Fibroblast of the conjunctiva (primary cell): ENCODE data around the gene ASTN1.
A peak's percentile ranks its signal among the peaks of the same experiment; 100 is the strongest.

Experiments used
- DNase-seq: peaks from one replicate; pipeline ENCODE4 v3.0.0-alpha.2; 2010; ENCODE audit warnings: low read depth

ASTN1 gene

DNA sequence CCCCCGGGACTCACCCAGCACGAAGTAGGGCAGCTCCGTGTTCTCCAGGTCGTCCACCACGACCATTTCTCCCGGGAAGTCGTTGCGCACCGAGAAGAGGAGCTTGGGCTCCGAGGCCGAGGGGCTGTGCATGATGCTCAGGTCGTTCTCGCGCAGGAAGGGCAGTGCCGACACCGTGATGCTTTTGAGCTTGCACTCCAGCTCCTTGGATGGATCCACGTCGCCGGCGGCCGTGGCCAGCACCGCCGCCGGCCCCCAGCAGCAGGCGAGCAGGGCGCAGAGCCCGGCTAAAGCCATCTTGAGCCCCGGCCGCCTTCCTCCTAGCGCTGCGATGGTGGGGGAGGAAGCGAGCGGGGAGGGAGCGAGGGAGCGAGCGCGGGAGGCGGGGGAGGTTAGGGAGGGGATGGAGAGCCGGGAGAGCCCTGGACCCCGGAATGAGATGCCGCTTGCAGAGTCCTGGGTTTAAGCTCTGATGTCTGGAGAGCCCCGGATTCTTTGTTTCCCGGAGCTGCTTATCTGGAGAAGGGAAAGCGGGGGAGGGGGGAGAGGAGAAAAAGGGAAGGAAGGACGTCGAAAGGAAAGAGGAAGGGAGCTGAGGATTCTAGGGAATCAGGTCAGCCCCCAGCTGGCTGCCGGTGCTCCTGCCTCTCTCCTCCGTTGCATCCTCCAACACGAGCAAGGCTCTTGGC lies at the start of gene ASTN1:
Gene ASTN1 (minus strand): TSS at position 333 of the 689 bp plus-strand sequence. CDS start 36 bp downstream, at position 297.
- DNase-seq, result no peak

DNA sequence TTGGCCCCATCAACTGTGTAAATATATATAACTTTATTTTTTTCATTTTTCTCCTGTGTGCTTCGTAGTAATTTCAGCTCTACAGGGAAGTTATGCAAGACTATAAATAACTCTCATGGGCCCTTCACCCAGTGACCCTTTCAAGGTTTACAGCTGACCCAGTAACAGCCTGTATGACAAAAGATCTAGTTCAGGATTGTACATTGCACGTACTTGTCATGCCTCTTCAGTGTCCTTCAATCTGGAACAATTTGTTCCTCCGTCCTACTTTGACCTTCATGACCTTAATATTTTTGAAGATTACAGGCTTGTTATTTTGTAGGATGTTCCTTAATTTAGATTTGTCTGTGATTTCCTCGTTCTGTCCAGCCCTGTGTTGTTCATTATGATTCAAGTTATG lies 46.7 kb upstream of the ASTN1 start:
- DNase-seq, result no peak

DNA sequence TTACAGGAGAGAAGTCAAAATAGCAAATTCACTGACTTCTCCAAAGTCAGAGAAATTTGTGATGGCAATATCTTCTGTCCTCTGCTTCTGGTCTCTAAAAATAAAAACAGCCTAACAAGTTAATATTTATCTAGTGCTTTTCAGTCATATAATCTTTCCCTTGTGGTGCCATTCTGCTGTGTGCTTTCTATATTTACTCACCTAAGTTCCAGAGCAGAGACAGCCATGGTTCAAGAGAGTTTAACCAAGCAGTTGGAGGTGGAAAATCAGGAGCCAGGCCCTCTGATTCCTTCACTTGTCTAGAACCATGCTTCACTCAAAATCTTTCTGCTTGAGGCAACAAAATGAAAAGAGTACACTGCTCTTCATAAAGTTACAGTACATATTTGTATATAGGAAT lies 45.6 kb upstream of the ASTN1 start:
- DNase-seq, result no peak

DNA sequence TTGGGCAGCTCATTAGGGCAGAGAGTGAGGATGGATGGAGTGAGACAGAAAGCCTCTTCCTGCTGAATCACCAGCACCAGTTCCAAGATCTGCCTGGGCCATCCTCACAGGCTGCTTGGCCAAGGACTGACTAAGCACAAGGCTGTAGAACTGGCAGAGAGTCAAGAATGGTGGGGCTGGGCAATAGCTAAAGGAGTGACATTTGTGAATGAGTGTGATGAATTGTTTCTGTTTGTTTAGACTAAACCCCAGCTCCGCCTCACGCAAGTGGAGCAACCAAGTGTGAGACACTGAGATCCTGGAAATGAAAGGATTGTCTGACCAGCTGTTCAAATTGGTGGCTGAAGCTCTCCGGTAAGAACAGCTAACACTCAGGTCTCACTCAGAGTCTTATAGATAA lies 44.8 kb upstream of the ASTN1 start:
- peak; percentile 98 for DNase-seq

DNA sequence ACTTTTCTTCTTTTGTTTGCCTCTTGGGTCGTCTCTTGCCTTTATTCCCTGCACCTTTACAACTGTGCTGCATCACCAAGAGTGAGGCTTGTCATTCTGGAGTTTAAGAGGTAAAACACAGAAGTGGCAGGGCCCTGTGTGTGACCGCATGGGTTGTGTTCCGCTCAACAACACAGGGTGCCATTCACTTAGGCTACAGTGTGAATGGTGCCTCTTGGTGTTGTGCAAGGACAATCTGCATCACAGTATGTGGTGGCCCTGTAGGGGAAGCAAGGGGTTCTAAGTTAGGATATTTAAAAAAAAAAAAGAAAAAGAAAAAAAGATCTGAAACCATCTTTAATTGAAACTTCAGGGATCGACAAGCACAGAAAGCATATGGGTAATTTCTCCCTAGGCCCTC lies 44.4 kb upstream of the ASTN1 start:
- no peak for DNase-seq

DNA sequence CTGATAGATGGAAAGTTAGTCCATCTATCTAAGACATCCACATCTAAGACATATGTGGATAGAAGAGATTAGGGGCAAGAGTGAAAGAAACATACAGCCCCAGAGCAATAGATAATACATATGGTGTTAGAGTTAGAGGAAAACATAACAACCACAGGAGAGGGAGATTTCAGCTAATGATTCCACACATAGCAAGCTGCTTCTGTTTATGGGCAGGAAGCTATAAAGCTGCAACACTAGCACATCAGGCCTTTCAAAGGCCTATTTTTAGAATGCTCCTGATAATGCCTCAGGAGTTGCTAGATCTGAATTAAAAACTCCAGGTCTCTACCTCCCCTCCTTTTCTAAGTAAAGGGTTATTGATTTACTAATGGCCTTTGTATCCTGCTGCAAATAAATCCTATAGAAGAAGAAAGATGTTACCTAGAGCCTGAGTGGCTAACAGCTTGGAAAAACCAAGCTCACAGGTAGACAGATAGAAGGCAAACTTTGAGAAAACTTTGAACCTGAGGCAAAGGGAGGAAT lies 42.4 kb upstream of the ASTN1 start:
- no peak for DNase-seq

DNA sequence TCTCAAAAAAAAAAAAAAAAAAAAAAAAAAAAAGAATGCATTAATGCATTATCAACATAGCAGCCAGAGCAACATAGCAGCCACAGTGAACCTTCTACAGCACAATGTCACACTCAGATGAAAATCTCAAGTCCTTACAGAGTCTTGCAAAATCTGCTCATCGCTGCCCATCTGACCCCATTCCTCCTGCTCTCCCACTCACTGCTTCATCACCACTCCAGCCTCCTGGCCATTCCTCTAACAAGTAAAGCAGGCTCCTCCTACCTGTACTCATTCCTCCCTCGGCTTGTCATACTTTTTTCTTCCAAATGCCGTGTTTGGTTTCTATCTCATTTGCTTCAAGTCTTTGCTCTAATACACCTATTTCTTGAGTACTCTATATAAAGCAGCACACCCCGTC lies 35.8 kb upstream of the ASTN1 start:
- no peak for DNase-seq

DNA sequence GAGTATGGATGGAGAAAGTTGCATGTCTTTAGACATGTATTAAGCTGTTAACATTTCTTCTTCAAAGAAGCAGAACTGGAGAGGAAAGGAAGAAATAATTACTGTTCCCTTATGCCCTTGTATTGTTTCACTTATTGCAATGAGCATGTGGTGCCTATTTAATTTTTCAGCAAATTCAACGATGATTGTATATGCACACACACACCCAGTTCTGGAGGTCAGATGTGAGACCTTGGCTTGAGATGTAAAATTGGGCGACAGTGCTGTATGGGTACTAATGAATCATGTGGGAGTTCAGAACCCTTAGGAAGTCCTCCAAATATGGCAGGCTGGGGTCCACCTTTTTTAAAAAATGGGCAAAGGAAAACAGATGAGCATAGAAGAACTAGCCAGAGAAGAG lies 33.7 kb upstream of the ASTN1 start:
- DNase-seq, result no peak

DNA sequence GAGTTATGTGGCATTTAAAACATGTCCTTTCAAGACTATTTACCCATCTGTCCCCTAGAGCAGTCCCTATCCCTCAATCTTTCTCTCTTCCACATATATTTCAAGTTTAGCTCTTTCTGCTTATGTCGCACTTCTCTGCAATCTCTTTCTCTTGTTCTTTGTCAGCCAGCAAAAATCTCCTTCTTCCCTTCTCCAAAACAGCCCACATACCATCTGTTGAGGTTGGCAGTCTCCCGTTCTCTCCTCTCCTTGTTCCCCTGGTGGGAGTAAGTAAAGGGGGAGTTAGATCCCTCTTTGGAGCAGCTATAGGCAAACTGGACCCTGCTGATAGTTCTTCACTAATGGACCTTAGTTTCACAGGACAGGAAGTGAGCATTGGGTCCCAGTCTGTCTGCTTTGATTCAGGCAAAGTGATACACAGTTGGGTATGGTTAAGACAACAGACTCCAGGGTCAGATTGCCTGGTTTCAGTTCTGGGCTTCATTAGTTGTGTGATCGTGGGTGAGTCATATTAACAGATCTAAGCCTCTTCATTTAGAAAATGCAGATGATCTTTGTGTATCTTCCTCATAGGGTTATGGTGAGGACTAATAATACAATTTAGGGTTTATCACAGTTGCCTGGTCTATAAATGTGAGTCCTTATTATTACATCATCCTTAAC lies 25.9 kb upstream of the ASTN1 start:
- DNase-seq, result no peak

DNA sequence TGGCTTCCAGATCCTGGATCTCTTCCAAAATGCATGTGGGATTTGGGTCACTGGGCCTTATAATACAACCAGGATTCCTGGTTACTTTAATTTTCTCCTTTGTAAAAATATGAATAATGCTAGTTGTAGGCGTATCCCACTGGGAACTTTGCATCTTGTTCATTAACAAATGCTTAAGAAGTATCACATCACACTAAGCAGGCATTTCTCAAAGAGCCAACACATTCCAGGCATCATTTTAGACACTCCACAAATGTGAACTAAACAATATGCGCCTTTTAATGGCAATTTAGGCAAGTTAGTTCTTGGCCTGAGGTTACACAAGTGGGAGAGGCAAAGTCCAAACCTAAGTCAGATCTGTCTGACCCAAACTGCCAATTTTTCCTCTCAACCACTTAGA lies 22.1 kb upstream of the ASTN1 start:
- no peak for DNase-seq

DNA sequence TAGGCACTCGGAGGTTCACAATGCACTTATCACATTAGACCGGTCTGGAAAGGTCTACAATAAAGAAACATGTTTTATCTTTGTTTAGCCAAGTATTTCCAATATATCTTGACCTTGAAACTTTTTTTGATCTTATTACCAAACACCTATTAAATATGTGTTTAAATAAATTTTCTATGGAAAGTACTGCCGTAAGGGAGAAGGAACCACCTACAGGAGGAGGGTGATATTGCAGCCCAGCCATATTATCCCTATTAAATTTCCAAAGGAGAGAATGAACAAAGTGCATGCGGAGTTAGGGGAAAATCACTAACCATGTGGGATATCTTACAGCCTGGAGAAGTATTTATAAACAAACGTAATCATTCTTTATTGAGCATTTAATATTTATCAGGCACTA lies 20.7 kb upstream of the ASTN1 start:
- no peak for DNase-seq

DNA sequence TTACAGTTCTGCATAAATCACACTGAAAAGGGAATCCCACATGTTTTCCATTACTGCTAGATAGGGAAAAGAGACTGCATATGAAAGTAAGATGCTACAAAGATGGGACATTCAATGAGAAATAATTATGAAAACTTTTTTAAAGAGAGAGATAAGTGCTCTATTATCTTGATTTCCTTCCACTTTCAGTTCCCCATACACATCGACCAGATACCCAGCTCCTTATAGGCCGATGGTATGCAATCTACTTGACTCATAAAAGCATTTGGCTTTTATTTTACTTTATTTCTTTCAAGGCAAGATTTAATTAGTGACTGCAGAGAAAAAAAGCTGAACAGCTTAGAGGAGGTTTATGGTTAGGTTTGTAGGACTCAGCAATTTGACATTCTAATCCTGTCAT lies 19.3 kb upstream of the ASTN1 start:
- DNase-seq, result no peak

DNA sequence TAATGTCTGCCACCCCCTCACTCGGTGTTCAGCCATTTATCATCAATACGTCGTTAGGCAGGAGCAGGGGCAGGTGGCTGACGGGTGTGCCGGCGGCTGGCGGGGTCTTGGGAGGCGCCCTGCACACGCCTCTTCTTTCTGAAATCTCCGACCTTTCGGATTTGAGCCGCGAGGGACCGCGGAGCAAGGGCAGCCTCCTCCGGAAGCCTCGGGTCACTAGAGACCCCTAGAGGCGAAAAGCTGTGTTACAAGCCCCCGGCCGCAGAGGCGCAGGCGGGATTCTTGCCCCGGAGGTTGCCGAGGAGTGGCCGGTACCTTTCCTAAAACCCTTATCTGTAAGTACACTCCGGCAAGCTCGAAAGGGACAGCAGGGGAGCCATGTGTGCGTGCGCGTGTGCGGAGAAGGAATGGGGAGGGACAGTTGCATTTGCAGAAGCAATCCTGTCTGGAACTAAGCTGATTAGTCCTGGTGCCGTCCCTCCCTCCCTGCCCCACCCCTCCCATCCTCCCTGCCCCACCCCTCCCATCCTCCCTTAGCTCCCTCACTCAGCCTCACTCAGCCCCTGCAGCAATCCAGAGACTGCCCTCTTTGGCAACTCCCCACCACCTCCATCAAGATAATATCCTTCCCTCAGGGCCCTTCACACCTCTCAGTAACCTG lies 17.2 kb upstream of the ASTN1 start:
- DNase-seq, result peak; percentile 10

DNA sequence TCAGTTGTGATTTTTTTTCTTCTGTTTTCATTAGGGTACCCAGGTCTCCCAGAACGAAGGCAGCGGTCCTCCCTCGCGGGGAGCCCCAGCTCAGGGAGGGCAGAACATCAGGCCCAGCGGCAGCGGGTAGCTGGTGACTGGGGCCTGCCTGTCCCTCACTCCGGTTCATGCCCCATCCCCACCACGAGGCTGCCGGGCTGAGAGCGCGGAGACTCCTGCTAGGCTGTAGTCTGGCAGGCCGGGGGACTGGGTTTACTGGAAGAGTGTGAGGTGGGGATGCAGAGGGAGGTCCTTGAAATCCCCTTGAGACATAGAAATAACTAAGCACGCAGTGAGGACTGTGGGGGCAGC lies 16.7 kb upstream of the ASTN1 start:
- DNase-seq, result no peak

DNA sequence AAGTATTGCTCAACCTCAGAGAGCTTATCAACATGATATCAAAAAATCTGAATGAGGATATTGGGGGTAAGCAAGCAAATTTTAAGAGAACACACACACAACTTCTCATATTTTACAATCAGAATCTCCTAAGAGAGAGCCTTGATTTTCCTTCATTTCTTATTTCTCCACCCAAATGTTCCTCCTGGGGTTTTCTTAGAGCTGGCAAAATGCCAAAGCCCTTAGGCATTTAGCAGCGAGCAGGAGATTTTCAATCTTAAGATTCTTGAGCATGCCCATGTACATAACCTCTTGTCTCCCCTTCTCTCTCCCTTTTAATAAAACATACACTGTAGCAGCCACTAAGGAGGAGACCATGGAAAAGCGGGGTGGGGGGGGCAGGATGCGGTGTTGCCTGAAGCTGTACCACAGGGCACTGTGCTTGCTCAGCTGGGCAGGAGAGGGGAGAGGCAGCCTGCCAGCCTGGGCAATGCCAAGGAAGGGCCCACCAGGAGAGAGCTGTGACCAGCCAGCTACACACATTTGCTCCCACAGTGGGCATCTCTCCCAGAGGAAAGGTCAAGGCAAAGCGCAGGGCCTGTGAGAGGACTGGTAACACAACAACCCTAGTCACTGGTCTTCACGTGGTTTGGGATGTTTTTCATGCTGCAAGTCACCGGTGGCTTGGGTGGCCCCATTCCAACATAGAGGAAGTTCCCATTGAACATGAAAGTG lies 10.6 kb upstream of the ASTN1 start:
- DNase-seq, result no peak

DNA sequence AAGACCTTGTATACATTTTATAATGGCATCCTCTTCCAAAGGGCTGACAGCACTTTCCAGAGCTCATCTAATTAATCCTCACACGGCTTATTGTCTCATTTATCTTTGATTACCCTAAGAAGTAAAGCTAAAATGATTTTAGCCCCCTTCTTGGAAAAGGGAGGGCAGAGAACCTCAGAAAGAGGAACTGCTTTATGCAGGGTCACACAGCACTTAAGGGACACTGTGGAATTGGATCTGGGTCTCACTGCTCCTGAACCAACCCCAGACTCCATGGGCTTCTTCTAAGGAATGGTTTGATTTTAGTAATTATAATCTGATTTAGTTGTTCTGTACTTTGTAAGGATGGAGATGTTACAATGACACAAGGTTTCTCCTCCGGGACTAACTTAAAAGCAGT lies 9.5 kb upstream of the ASTN1 start:
- no peak for DNase-seq

DNA sequence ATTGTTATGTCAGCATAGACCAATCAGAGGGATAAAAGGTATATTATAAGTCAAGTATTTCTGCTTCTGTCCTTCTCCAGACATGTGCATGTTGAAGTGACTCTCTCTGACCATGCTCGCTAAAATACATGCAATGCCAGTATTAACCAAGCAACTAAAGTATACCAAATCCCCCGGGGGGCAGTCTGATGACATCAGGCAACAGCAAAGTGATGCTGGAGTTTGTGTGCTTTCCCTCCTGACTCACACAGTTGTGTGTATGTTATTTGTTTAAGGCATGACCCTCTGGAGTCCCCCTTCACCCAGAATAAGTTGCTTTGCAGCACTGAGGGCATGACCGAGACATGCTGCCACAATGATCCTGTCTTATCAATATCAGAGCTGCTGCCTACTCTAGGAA lies 8.4 kb upstream of the ASTN1 start:
- no peak for DNase-seq

DNA sequence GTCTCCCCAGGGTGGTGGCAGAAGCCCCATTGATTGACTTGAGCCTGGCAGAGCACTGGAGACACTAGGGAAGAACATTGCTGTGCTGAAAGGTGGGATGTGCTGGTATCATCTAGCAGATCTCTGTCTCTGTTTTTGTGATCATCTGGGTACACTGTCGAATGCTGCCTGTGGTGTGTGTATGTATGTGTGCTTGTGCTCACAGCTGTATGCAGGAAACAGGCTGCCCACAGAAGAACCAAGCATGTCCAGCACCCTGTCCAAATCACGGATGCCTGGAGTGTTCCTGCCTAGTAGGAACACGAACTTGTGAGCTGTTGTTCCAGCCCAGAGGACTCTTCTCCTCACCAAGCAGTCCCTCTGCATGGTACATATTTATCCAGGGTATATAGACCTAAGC lies 7.8 kb upstream of the ASTN1 start:
- DNase-seq, result no peak

DNA sequence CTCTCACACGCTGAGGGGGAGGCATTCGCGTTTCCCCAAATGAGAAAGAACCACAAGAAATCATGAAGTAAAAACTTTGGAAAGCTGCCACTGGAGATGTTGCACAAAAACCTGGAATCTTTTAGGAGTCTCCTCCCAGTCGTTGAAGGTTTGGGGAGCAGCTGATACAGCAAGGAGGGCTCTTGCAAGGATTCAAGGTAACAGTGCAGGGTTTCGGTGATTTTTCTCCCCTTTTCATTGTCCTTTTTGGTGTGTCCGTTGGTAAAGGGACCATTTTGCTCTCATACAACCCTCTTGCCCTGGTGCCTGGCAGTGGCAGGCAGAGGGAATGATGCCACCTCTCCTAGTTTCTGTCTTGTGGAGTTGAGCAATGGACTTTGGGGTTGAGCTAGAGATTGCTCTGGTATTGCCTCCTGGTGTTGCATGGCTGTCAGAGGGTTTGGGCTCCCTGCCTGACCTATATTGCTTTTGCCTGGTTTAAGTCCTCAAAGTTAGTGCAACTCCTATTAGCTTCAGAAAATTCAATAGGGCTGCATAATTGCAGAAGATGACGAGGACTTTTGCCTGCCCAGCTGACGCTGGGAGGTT lies 7.1 kb upstream of the ASTN1 start:
- DNase-seq, result no peak

DNA sequence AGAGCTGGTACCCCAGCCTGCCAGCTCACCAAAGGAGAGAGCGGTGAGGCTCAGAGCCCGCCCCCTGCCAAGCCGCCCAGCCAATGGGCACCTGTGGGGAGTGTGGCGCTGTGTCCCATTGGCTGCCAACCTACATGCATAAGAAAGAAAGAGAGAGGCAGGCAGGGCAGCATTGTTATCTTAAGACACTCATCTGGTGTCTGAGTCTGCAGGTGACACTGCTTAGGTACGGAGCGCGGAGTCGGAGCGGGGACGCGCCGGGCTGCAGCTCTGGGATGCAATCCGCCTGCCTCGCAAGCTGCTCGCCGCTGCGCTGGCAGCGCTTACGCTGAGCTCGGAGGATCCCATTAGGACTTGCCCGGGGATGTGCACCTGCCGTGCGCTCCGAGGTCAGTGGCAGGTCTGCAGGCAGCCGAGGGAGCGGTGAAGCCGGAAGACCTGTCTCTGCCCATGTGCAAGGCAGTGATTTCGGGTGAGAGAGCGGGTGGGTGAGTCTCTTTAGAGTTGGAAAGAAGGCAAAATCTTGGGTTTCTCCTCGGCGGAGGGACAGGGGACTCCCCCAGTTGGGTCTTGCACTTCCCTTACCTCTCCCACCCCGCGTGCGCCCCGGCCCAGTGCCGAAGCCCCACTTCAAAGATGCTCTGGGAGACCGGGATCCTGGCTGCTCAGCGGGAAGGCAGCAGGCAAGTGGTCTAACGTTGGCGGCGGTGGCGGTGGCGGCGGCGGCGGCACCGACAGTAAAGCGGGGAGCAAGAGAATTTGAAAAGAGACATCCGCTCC lies 6.4 kb upstream of the ASTN1 start, which contains the start of gene BRINP2:
Gene BRINP2 (plus strand): TSS at position 203 of the 780 bp plus-strand sequence. CDS start 58,919 bp downstream, outside the sequence.
- no peak for DNase-seq

DNA sequence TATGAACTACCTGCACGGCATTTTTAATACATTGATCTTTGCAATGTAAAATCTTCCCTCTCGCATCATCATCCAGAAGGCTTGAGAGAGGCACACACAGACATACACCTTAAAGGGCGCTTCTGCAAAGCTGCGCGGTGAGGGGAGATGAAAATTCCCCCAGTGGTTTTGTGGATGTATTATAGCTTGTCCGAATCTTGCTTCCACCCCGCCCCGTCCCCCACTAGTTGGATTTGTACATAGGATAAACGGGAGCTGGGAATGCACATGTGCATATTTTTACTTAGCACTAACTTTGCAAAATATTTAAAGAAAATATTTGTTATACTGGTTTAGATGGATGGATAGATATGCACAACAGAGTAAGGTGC lies 542 bp upstream of the ASTN1 start:
- no peak for DNase-seq
